ENCODE measurements around the gene ERICH3. TPM values are rescaled to one million over a fixed set of nuclear protein-coding genes. Genes with fewer than 3 reads are reported as not detected.

ERICH3 gene
- total and polyA plus RNA-seq, 10 of the 15 experiments (the other 5 are each of a cell fraction or from before 2014, with no cell fraction given): 0.03 to 0.09 (median 0.08) TPM; not detected in 7

- Histone ChIP-seq H3K9me3 (replicated peaks; ENCODE audit: control insufficient read depth, insufficient read depth, low read length) (no peaks in the 10 kb centered on the region), H3K79me2 (ENCODE audit: control insufficient read depth, insufficient read depth, low read length) (no peaks in the 10 kb centered on the region), H3K4me3 (no peak overlapping the region), H3K27ac (ENCODE audit: control insufficient read depth, insufficient read depth) (no peak overlapping the region), H4K20me1 (ENCODE audit: control insufficient read depth, insufficient read depth) (no peaks in the 10 kb centered on the region), H3K9ac (ENCODE audit: control insufficient read depth, insufficient read depth, low read length) (no peak overlapping the region), H3K27me3 (replicated peaks in 1 of 2; ENCODE audit: control insufficient read depth in 2 of 2, insufficient read depth in 2 of 2, low read length in 1 of 2) (0 out of 4 replicates have a peak, but pooled peaks cover 0 to 3% of the 10 kb centered on the region in 2 experiments), H2AFZ (ENCODE audit: control insufficient read depth, low read depth, low read length) (no peak overlapping the region), H3K4me2 (ENCODE audit: control insufficient read depth, insufficient read depth) (no peak overlapping the region), H3K36me3 (ENCODE audit: control insufficient read depth in 2 of 2, insufficient read depth in 2 of 2, low read length in 1 of 2) (no peaks in the 10 kb centered on the region), H3K4me1 (ENCODE audit: control insufficient read depth, insufficient read depth, low read length) (no peaks in the 10 kb centered on the region)
- FAIRE-seq (no peak), ATAC-seq (no peak), DNase-seq (ENCODE audit: low read depth, low spot score) (no peak)
- RAD21 ChIA-PET (ENCODE audit: unreplicated experiment): no interaction called here
- SMC1A ChIA-PET (ENCODE audit: uncharacterized antibody, unreplicated experiment): no interaction called here
- BruUV-seq (replicated peaks): no TSS peak
- intact Hi-C loops (cut with micrococcal nuclease; ENCODE audit: unreplicated experiment): no loop called here
- POLR2A ChIA-PET: no interaction called here
- in situ Hi-C loops (cut with MboI): no loop called here
- CTCF ChIA-PET: interaction anchor here (1.5 kb wide), 1 partner anchor 28 kb away, joined by 4 read pairs; no protein-coding TSS in a partner anchor
- TF ChIP-seq NBN (IDR thresholded peaks at IDR 0.05): no peak
- TF ChIP-seq ZNF687 (IDR thresholded peaks at IDR 0.05): no peak
- TF ChIP-seq HDAC6 (IDR thresholded peaks at IDR 0.05; ENCODE audit: unreplicated experiment): no peak
- no peak for TF ChIP-seq TCF12 (IDR thresholded peaks at IDR 0.05; ENCODE audit: low read depth, low read length)
- TF ChIP-seq ZBED1 (IDR thresholded peaks at IDR 0.05; ENCODE audit: borderline replicate concordance): no peak
- TF ChIP-seq CEBPB (IDR thresholded peaks at IDR 0.05; ENCODE audit: borderline replicate concordance in 1 of 2, low read depth in 2 of 2, low read length in 2 of 2): no peak
- no peak for TF ChIP-seq ZNF274 (IDR thresholded peaks at IDR 0.05; ENCODE audit: insufficient read depth, insufficient read length)
- no peak for TF ChIP-seq RCOR1 (conservative IDR thresholded peaks at IDR 0.05; ENCODE audit: low read depth, low read length)
- TF ChIP-seq IKZF1 (conservative IDR thresholded peaks at IDR 0.05): no peak
- no peak for TF ChIP-seq MLLT1 (IDR thresholded peaks at IDR 0.05)
- TF ChIP-seq ATF2 (IDR thresholded peaks at IDR 0.05; ENCODE audit: low read length): no peak
- no peak for TF ChIP-seq CBX5 (IDR thresholded peaks at IDR 0.05; ENCODE audit: low read depth)
- no peak for TF ChIP-seq HCFC1 (IDR thresholded peaks at IDR 0.05; ENCODE audit: low read length)
- TF ChIP-seq ELK1 (IDR thresholded peaks at IDR 0.05; ENCODE audit: low read depth, low read length): no peak
These were observed 142.7 kb downstream of the ERICH3 start for GRCh38 chr1:74530892-74531291.
